Mesendoderm (in vitro differentiated cells): ENCODE results near the gene C2CD4D. TPM values are rescaled to one million over a fixed set of nuclear protein-coding genes. Genes with fewer than 3 reads are reported as not detected.
"Not testable (repeated sequence)": the region's sequence is repeated elsewhere in the genome, so short reads cannot be mapped to it uniquely, and the experiment has no call there.

Experiments used
- DNase-seq: peaks from one replicate; pipeline ENCODE4 v3.0.0; 2013
- H2AK5ac ChIP-seq: 2 replicates; pipeline ENCODE4 v1.6.1; 2013; ENCODE audit warnings: low read length, inconsistent platforms
- H2BK120ac ChIP-seq: 2 replicates; pipeline ENCODE4 v1.6.1; 2013; ENCODE audit warnings: low read depth, mild to moderate bottlenecking, low read length, moderate library complexity, mixed read lengths
- H2BK15ac ChIP-seq: replicated peaks from 2 replicates; pipeline ENCODE4 v1.6.1; 2013; ENCODE audit warnings: low read depth, mild to moderate bottlenecking, moderate library complexity
- H2BK5ac ChIP-seq: 2 replicates; pipeline ENCODE4 v1.6.1; 2013; ENCODE audit warnings: low read length, inconsistent platforms
- H3K18ac ChIP-seq: 2 replicates; pipeline ENCODE4 v1.6.1; 2013; ENCODE audit warnings: mild to moderate bottlenecking, low read length, mixed read lengths
- H3K23ac ChIP-seq: one replicate; pipeline ENCODE4 v1.6.1; 2013; ENCODE audit warnings: low read length
- H3K27ac ChIP-seq: 2 replicates; pipeline ENCODE4 v1.5.1; 2013; ENCODE audit warnings: low read depth, mild to moderate bottlenecking, inconsistent platforms, low read length, moderate library complexity
- H3K27me3 ChIP-seq: 2 replicates; pipeline ENCODE4 v1.6.1; 2013; ENCODE audit warnings: low read length, control low read depth, mild to moderate bottlenecking, inconsistent platforms; ENCODE audit not compliant: insufficient read depth, poor library complexity
- H3K36me3 ChIP-seq: 2 replicates; pipeline ENCODE4 v1.6.1; 2013; ENCODE audit warnings: low read length, inconsistent platforms; ENCODE audit not compliant: control insufficient read depth, insufficient read depth
- H3K4ac ChIP-seq: one replicate; pipeline ENCODE4 v1.6.1; 2013; ENCODE audit warnings: low read depth, mild to moderate bottlenecking, low read length, moderate library complexity
- H3K4me1 ChIP-seq: 2 replicates; pipeline ENCODE4 v1.6.1; 2013; ENCODE audit warnings: low read depth, low read length, inconsistent platforms; ENCODE audit not compliant: control insufficient read depth
- H3K4me2 ChIP-seq: 2 replicates; pipeline ENCODE4 v1.6.1; 2013; ENCODE audit warnings: low read length
- H3K4me3 ChIP-seq: 2 replicates; pipeline ENCODE4 v1.5.1; 2013; ENCODE audit warnings: mild to moderate bottlenecking, low read length
- H3K56ac ChIP-seq: one replicate; pipeline ENCODE4 v1.6.1; 2013; ENCODE audit warnings: low read length
- H3K79me1 ChIP-seq: 2 replicates; pipeline ENCODE4 v1.6.1; 2013; ENCODE audit warnings: low read length, inconsistent platforms
- H3K79me2 ChIP-seq: 2 replicates; pipeline ENCODE4 v1.6.1; 2013; ENCODE audit warnings: mild to moderate bottlenecking, low read length; ENCODE audit not compliant: control insufficient read depth, insufficient read depth
- H3K9ac ChIP-seq: 2 replicates; pipeline ENCODE4 v1.6.1; 2013; ENCODE audit warnings: low read length, inconsistent platforms
- H4K5ac ChIP-seq: one replicate; pipeline ENCODE4 v1.6.1; 2013; ENCODE audit warnings: low read length
- H4K8ac ChIP-seq: one replicate; pipeline ENCODE4 v1.6.1; 2013; ENCODE audit warnings: low read depth, mild to moderate bottlenecking, control low read depth, low read length, moderate library complexity
- WGBS: extraction: QIAGEN DNeasy Blood & Tissue Kit; methylation state at CpG from one replicate; pipeline ENCODE4 v1.1.7; 2013; ENCODE audit warnings: low lambda C conversion rate, missing lambda C conversion rate; ENCODE audit not compliant: insufficient coverage; ENCODE audit errors: extremely low coverage; 5-methylcytosine and 5-hydroxymethylcytosine counted together
- polyA plus RNA-seq, 2 experiments: library from polyadenylated mRNA; stranded (reverse); fragments of 200-250 nt; gene quantifications; one replicate each; pipeline ENCODE4 v1.2.3, GENCODE V29; 2013

Gene C2CD4D
- 0.63 TPM for polyA plus RNA-seq (2013, experiment 1 of 2)
- polyA plus RNA-seq (2013, experiment 2 of 2): 0.55 TPM

DNA sequence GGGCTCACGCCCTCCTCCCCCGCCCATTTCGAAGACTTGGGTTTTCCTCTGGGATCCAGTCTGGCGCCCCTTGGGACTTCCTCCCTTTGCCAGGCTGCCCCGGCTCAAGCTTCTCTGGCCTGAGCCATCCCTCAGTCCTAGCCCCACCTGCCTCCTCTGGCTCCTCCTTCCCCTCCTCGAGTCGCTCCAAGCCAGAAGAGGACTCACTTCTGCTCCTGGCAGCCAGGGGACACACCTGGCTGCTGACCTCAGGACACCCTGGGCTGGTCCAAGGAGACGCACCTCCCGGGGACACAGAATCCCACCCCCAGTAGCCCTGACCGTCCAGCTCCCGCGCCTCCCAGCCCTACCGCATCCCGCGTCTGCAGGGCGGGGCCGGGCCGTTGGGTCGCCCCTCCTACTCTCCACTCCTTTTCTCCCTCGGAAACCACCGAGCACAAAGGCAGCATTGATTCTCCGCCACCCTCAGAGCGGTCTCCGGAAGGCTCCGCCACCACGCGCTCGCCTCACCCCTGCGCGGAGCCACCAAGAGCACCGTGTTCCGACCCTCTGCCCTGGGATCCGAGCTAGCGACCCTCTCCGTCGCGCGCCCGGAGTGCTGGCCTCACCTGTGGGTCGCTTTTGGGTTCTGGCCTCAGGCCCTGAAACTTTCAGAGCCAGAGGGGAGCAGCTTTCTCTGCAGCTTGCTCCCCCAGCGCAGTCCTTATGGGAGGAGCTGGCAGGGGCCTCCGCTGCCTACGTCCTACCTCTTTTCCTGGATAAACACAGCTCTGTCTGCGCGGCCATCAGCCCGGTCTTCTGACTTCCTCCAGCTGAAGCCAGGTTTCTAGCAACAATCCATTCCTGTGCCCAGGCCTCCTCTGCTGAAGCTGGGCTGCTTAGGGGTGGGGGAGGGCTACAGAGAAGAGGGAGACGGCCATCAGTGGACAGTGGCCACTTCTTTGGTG is at the start of gene C2CD4D:
TSS of gene C2CD4D (minus strand) at position 364 of the 947 bp plus-strand sequence. CDS start 831 bp downstream, outside the sequence.
- Histone ChIP-seq H3K79me2 (no peaks in the 10 kb centered on the region), H3K27me3 (no peaks in the 10 kb centered on the region), H3K18ac (peak within 1 kb of the TSS; percentile 75), H2AK5ac (no peak within 1 kb of the TSS), H3K4me2 (peak within 1 kb of the TSS; percentile 19), H4K5ac (peak within 1 kb of the TSS; percentile 5), H3K56ac (peak within 1 kb of the TSS; percentile 91), H3K36me3 (no peaks in the 10 kb centered on the region), H3K27ac (peak within 1 kb of the TSS; percentile 30), H2BK120ac (no peak within 1 kb of the TSS), H2BK5ac (peak within 1 kb of the TSS; percentile 64), H3K79me1 (no peaks in the 10 kb centered on the region), H3K4me3 (peak within 1 kb of the TSS; percentile 29), H4K8ac (no peak within 1 kb of the TSS), H3K23ac (peak within 1 kb of the TSS; percentile 73), H2BK15ac (no peak within 1 kb of the TSS), H3K9ac (peak within 1 kb of the TSS; percentile 83), H3K4ac (peak within 1 kb of the TSS; percentile 77), H3K4me1 (no peaks in the 10 kb centered on the region)
- no CpG with 5 or more reads among the region's 47 CpGs for WGBS
- DNase-seq: peak; percentile 91

DNA sequence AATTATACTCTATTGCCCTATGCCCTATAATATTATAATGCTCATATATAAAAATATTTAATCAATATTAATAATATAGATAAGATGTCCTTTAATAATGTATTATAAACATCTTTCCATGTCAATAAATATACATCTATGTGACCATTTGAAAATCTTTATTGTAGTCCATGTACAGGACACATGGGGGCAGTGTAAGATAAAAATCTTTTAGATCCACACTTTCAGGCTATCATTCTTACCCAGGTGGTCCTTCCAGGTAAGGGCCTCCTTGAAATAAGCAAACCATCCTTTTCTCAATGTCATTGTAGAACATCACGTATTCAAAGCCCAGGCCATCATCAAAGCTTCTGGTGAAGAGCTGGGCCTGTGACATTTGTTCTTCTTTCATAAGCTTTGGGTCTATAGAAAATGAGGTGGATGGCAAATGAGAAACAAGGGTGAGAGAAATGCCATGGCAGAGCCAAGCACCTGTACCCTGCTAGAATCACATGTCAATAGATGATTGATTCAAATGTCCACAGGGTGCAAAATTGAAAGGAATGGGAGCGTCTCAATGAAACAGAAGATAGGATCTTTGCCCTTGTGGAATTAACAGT is 49.5 kb upstream of the C2CD4D start:
- H3K18ac ChIP-seq: no peak overlapping the region
- no peak for DNase-seq
- no peak overlapping the region for H3K27ac ChIP-seq
- no peak overlapping the region for H4K8ac ChIP-seq
- H4K5ac ChIP-seq: no peak overlapping the region
- H3K79me2 ChIP-seq: no peaks in the 10 kb centered on the region
- no peak overlapping the region for H2BK5ac ChIP-seq
- H3K56ac ChIP-seq: no peak overlapping the region
- no peaks in the 10 kb centered on the region for H3K27me3 ChIP-seq
- H3K79me1 ChIP-seq: no peaks in the 10 kb centered on the region
- no peak overlapping the region for H3K23ac ChIP-seq
- no peaks in the 10 kb centered on the region for H3K4me1 ChIP-seq
- no peaks in the 10 kb centered on the region for H3K36me3 ChIP-seq
- H3K4me3 ChIP-seq: no peak overlapping the region
- no peak overlapping the region for H2BK15ac ChIP-seq
- H3K4ac ChIP-seq: no peak overlapping the region
- no peak overlapping the region for H3K9ac ChIP-seq
- no peak overlapping the region for H3K4me2 ChIP-seq
- H2AK5ac ChIP-seq: no peak overlapping the region
- no peak overlapping the region for H2BK120ac ChIP-seq
- WGBS: no CpG with 5 or more reads among the region's 2 CpGs

DNA sequence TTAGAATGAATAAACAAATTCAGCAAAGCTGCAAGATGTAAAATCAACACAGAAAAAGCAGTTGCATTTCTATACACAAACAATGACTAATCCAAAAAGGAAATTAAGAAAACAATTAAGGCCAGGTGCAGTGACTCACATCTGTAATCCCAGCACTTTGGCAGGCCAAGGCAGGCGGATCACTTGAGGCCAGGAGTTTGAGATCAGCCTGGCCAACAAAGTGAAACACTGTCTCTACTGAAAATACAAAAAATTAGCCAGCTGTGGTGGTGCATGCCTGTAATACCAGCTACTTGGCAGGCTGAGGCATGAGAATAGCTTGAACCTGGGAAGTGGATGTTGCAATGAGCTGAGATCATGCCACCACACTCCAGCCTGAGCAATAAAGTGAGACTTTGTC is 47.4 kb upstream of the C2CD4D start:
- Histone ChIP-seq H2BK5ac (no peak overlapping the region), H3K36me3 (no peaks in the 10 kb centered on the region), H3K79me2 (no peaks in the 10 kb centered on the region), H4K8ac (no peak overlapping the region), H3K4me3 (no peak overlapping the region), H3K27me3 (no peaks in the 10 kb centered on the region), H4K5ac (no peak overlapping the region), H3K4me2 (no peak overlapping the region), H3K9ac (no peak overlapping the region), H2BK120ac (no peak overlapping the region), H3K4me1 (no peaks in the 10 kb centered on the region), H2BK15ac (no peak overlapping the region), H3K79me1 (no peaks in the 10 kb centered on the region), H3K27ac (no peak overlapping the region), H3K56ac (no peak overlapping the region), H3K18ac (no peak overlapping the region), H3K4ac (no peak overlapping the region), H2AK5ac (no peak overlapping the region), H3K23ac (no peak overlapping the region)
- DNase-seq: no peak
- no CpG with 5 or more reads among the region's 1 CpG for WGBS

DNA sequence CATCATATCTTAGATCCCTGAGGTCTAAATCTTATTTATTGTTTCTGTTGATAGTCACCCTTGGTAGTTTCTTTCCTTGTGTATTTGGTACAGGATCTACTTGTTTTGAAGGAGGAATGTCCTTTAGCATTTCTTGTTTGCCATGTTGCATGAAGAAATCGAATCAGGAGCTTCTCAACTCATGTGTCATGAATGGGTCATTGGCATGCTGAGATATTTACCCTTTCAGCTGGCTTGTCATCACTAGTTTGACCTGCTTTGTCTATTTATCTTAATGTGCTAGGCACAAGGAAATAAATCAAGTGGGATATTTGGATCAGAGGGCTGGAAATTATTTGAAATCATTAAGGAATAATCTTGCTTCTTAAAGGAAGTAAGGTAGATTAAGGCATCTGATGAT is 45.9 kb upstream of the C2CD4D start:
- Histone ChIP-seq H4K5ac (no peak overlapping the region), H3K79me1 (no peaks in the 10 kb centered on the region), H3K18ac (no peak overlapping the region), H3K4me3 (no peak overlapping the region), H3K36me3 (no peaks in the 10 kb centered on the region), H2BK5ac (no peak overlapping the region), H3K79me2 (no peaks in the 10 kb centered on the region), H3K4me2 (no peak overlapping the region), H3K9ac (no peak overlapping the region), H2AK5ac (no peak overlapping the region), H3K4ac (no peak overlapping the region), H2BK120ac (no peak overlapping the region), H3K56ac (no peak overlapping the region), H2BK15ac (no peak overlapping the region), H3K4me1 (no peaks in the 10 kb centered on the region), H3K27ac (no peak overlapping the region), H3K27me3 (no peaks in the 10 kb centered on the region), H3K23ac (no peak overlapping the region), H4K8ac (no peak overlapping the region)
- WGBS: no CpG with 5 or more reads among the region's 1 CpG
- no peak for DNase-seq

DNA sequence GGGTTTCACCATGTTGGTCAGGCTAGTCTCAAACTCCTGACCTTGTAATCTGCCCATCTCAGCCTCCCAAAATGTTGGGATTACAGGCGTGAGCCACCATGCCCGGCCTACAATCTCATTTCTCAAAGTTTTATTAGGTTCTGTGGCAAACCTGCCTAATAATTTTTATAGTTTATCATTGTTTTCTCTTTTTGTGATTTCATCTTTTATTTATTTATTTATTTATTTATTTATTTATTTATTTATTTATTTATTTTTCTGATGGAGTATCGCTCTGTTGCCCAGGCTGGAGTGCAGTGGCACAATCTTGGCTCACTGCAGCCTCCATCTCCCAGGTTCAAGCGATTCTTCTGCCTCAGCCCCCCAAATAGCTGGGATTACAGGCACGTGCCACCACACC is 45.3 kb upstream of the C2CD4D start:
- not testable (repeated sequence) for H3K27me3 ChIP-seq, H3K4me1 ChIP-seq
- WGBS: no CpG with 5 or more reads among the region's 5 CpGs

More for the DNA sequence above, 45.3 kb upstream of the C2CD4D start:
- not testable (repeated sequence) for H4K8ac ChIP-seq, H3K4me3 ChIP-seq, H3K18ac ChIP-seq, H3K23ac ChIP-seq, H3K27ac ChIP-seq, H3K4me2 ChIP-seq, H2BK15ac ChIP-seq, H3K36me3 ChIP-seq, H4K5ac ChIP-seq, DNase-seq, H3K4ac ChIP-seq, H2BK5ac ChIP-seq, H3K56ac ChIP-seq, H2AK5ac ChIP-seq, H3K9ac ChIP-seq, H2BK120ac ChIP-seq, H3K79me2 ChIP-seq, H3K79me1 ChIP-seq
